Neural cell (in vitro differentiated cells): ENCODE measurements around the gene OMG. TPM values are rescaled to one million over a fixed set of nuclear protein-coding genes. Genes with fewer than 3 reads are reported as not detected.

Experiments used
- H2AFZ ChIP-seq: fragments of 200-600, 300-800 bp; sonication (generic), shearing (Covaris generic); 2 replicates; pipeline ENCODE4 v1.6.0; 2014; ENCODE audit warnings: low read depth, mild to moderate bottlenecking, antibody characterized with exemption, low read length, moderate library complexity
- H3F3A ChIP-seq: fragments of 200-600 bp; shearing (Covaris generic); 2 replicates; pipeline ENCODE4 v1.6.1; 2016; ENCODE audit warnings: mild to moderate bottlenecking, moderate library complexity, mixed read lengths, antibody characterized with exemption, low read length; ENCODE audit not compliant: insufficient read depth, poor library complexity, severe bottlenecking
- H3K27ac ChIP-seq: fragments of 200-600, 300-800 bp; sonication (generic), shearing (Covaris generic); 2 replicates; pipeline ENCODE4 v1.5.1; 2014; ENCODE audit warnings: mild to moderate bottlenecking, low read length, moderate library complexity
- H3K27me3 ChIP-seq: fragments of 300-800, 200-600 bp; sonication (generic), shearing (Covaris generic); 2 replicates; pipeline ENCODE4 v1.6.0; 2014; ENCODE audit warnings: mild to moderate bottlenecking, low read depth, low read length, moderate library complexity; ENCODE audit not compliant: insufficient read depth
- H3K36me3 ChIP-seq: fragments of 300-800, 200-600 bp; sonication (generic), shearing (Covaris generic); 2 replicates; pipeline ENCODE4 v1.5.1; 2014; ENCODE audit warnings: mild to moderate bottlenecking, antibody characterized with exemption, low read length, moderate library complexity; ENCODE audit not compliant: insufficient read depth
- H3K4me2 ChIP-seq: fragments of 300-800, 200-600 bp; sonication (generic), shearing (Covaris generic); 2 replicates; pipeline ENCODE4 v1.6.0; 2014; ENCODE audit warnings: mild to moderate bottlenecking, low read length
- H3K4me3 ChIP-seq: fragments of 300-800, 200-600 bp; sonication (generic), shearing (Covaris generic); 2 replicates; pipeline ENCODE4 v1.5.1; 2014; ENCODE audit warnings: mild to moderate bottlenecking, low read length, moderate library complexity
- H3K79me2 ChIP-seq: fragments of 200-600 bp; shearing (Covaris generic); replicated peaks from 2 replicates; pipeline ENCODE4 v1.6.0; 2014; ENCODE audit warnings: mild to moderate bottlenecking, low read length, moderate library complexity; ENCODE audit not compliant: insufficient read depth
- H3K9ac ChIP-seq: fragments of 300-800, 200-600 bp; sonication (generic), shearing (Covaris generic); 2 replicates; pipeline ENCODE4 v1.6.1; 2016; ENCODE audit warnings: mild to moderate bottlenecking, low read length, mixed read lengths
- H3K9me2 ChIP-seq: fragments of 200-600 bp; shearing (Covaris generic); 2 replicates; pipeline ENCODE4 v1.6.1; 2016; ENCODE audit warnings: mild to moderate bottlenecking, low read length, mixed read lengths; ENCODE audit not compliant: insufficient read depth
- H3K9me3 ChIP-seq: fragments of 200-600, 300-800 bp; sonication (generic), shearing (Covaris generic); 2 replicates; pipeline ENCODE4 v1.6.1; 2016; ENCODE audit warnings: mild to moderate bottlenecking, mixed run types, low read length, moderate library complexity, mixed read lengths
- H4K20me1 ChIP-seq: fragments of 200-600 bp; shearing (Covaris generic); 2 replicates; pipeline ENCODE4 v1.6.1; 2016; ENCODE audit warnings: mild to moderate bottlenecking, mixed run types; ENCODE audit not compliant: insufficient read depth
- CTCF ChIP-seq: fragments of 450-650 bp; IDR thresholded peaks from 2 replicates; pipeline ENCODE4 v1.5.1; 2014; ENCODE audit warnings: antibody characterized with exemption, mild to moderate bottlenecking, moderate library complexity; ENCODE audit not compliant: poor library complexity, severe bottlenecking
- EP300 ChIP-seq: fragments of 450-650 bp; conservative IDR thresholded peaks from 2 replicates; pipeline ENCODE4 v1.6.1; 2014; ENCODE audit warnings: antibody characterized with exemption, mild to moderate bottlenecking, moderate library complexity; ENCODE audit not compliant: poor library complexity, severe bottlenecking
- EZH2 ChIP-seq: fragments of 200-600, 300-800 bp; shearing (Covaris generic), sonication (generic); IDR thresholded peaks from 2 replicates; pipeline ENCODE4 v1.6.1; 2014; ENCODE audit warnings: antibody characterized with exemption, low read length, borderline replicate concordance, mild to moderate bottlenecking; ENCODE audit not compliant: insufficient read depth, poor library complexity, severe bottlenecking
- MXI1 ChIP-seq: fragments of 450-650 bp; conservative IDR thresholded peaks from 2 replicates; pipeline ENCODE4 v1.6.1; 2014; ENCODE audit warnings: antibody characterized with exemption, mild to moderate bottlenecking; ENCODE audit not compliant: poor library complexity, severe bottlenecking
- POLR2AphosphoS5 ChIP-seq: IDR thresholded peaks from 2 replicates; pipeline ENCODE4 v1.6.1; 2012
- RAD21 ChIP-seq: fragments of 450-650 bp; conservative IDR thresholded peaks from 2 replicates; pipeline ENCODE4 v1.6.1; 2014; ENCODE audit warnings: antibody characterized with exemption, mild to moderate bottlenecking, moderate library complexity
- REST ChIP-seq: IDR thresholded peaks from 2 replicates; pipeline ENCODE4 v1.6.1; 2012; ENCODE audit warnings: borderline replicate concordance
- SMC3 ChIP-seq: fragments of 450-650 bp; conservative IDR thresholded peaks from 2 replicates; pipeline ENCODE4 v1.6.1; 2014; ENCODE audit warnings: antibody characterized with exemption, mild to moderate bottlenecking, moderate library complexity; ENCODE audit not compliant: poor library complexity
- TAF1 ChIP-seq: IDR thresholded peaks from 2 replicates; pipeline ENCODE4 v1.6.1; 2012; ENCODE audit warnings: low read depth
- polyA plus RNA-seq: library from polyadenylated mRNA; depleted of rRNA; stranded (reverse); fragments of >200 nt; gene quantifications from 2 replicates; pipeline ENCODE4 v1.2.3, GENCODE V29; 2014

OMG gene
- polyA plus RNA-seq, 1 donor from 2014 or later: not detected

GRCh38 chr17:31275116-31275515 is 21.9 kb downstream of the OMG start:
- H3K9me3 ChIP-seq: no peaks in the 10 kb centered on the region
- no peaks in the 10 kb centered on the region for H3F3A ChIP-seq
- no peak overlapping the region for H3K27ac ChIP-seq
- no peak overlapping the region for H3K9ac ChIP-seq
- H2AFZ ChIP-seq: no peak overlapping the region
- H3K4me2 ChIP-seq: no peak overlapping the region
- H3K4me3 ChIP-seq: no peak overlapping the region
- H3K79me2 ChIP-seq: no peaks in the 10 kb centered on the region
- peaks cover 17% of the 10 kb centered on the region for H3K36me3 ChIP-seq
- no peaks in the 10 kb centered on the region for H4K20me1 ChIP-seq
- TF ChIP-seq EP300 (no peak), CTCF (no peak), MXI1 (no peak), REST (no peak)
- no peaks in the 10 kb centered on the region for H3K9me2 ChIP-seq
- H3K27me3 ChIP-seq: no peaks in the 10 kb centered on the region

- Histone ChIP-seq H3K9ac (no peak overlapping the region), H3K27ac (no peak overlapping the region), H2AFZ (no peak overlapping the region), H3K4me2 (no peak overlapping the region), H3K27me3 (no peaks in the 10 kb centered on the region), H3K4me3 (no peak overlapping the region), H3K9me2 (no peaks in the 10 kb centered on the region), H3K79me2 (no peaks in the 10 kb centered on the region), H3F3A (no peaks in the 10 kb centered on the region), H3K9me3 (no peaks in the 10 kb centered on the region), H4K20me1 (no peaks in the 10 kb centered on the region), H3K36me3 (peaks cover 20% of the 10 kb centered on the region)
- no peak for TF ChIP-seq MXI1
- no peak for TF ChIP-seq POLR2AphosphoS5
- no peak for TF ChIP-seq REST
- TF ChIP-seq TAF1: no peak
- TF ChIP-seq CTCF: no peak
- TF ChIP-seq SMC3: no peak
- TF ChIP-seq EP300: no peak
- no peak for TF ChIP-seq RAD21
- TF ChIP-seq EZH2: no peak
These were observed 22.8 kb downstream of the OMG start for GRCh38 chr17:31274252-31274651.
